IPS-18a (cell line): ENCODE measurements around the gene PSMA5.

Source experiments
- H3K27ac ChIP-seq: one replicate; pipeline ENCODE4 v1.5.1; 2013; ENCODE audit warnings: low read length
- H3K27me3 ChIP-seq: one replicate; pipeline ENCODE4 v1.6.1; 2013; ENCODE audit warnings: mild to moderate bottlenecking, low read length; ENCODE audit not compliant: control insufficient read depth, insufficient read depth
- H3K36me3 ChIP-seq: one replicate; pipeline ENCODE4 v1.6.1; 2013; ENCODE audit warnings: low read depth, low read length; ENCODE audit not compliant: control insufficient read depth
- H3K4me1 ChIP-seq: one replicate; pipeline ENCODE4 v1.6.1; 2013; ENCODE audit warnings: low read depth, low read length; ENCODE audit not compliant: control insufficient read depth
- H3K4me3 ChIP-seq: one replicate; pipeline ENCODE4 v1.5.1; 2013; ENCODE audit warnings: low read length
- H3K9ac ChIP-seq: one replicate; pipeline ENCODE4 v1.6.1; 2013; ENCODE audit warnings: mild to moderate bottlenecking, low read length, moderate library complexity
- H3K9me3 ChIP-seq: one replicate; pipeline ENCODE4 v1.6.1; 2013; ENCODE audit warnings: low read depth, low read length; ENCODE audit not compliant: control insufficient read depth

The PSMA5 gene

GRCh38 chr1:109356505-109356904, 69.7 kb downstream of the PSMA5 start:
- Histone ChIP-seq H3K36me3 (peaks cover 5% of the 10 kb centered on the region), H3K4me3 (no peak overlapping the region), H3K9me3 (no peaks in the 10 kb centered on the region), H3K27ac (no peak overlapping the region), H3K27me3 (no peaks in the 10 kb centered on the region), H3K4me1 (peaks cover 6% of the 10 kb centered on the region), H3K9ac (no peak overlapping the region)

DNA sequence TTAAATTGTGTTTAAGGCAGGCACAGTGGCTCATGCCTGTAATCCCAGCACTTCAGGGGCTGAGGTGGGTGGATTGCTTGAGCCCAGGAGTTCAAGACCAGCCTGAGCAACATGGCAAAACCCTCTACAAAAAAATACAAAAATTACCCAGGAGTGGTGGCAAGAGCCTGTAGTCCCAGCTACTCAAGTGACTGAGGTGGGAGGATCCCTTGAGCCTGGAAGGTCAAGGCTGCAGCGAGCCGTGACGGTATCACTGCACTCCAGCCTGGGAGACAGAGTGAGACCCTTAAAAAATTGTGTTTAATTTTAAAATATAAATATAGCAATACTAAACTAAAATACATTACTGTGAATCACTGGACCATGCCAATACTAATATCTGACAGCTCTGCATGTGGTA, 71.3 kb downstream of the PSMA5 start:
- H3K36me3 ChIP-seq, result peaks cover 16% of the 10 kb centered on the region
- no peak overlapping the region for H3K9ac ChIP-seq
- H3K4me1 ChIP-seq, result no peaks in the 10 kb centered on the region
- no peak overlapping the region for H3K4me3 ChIP-seq
- H3K27me3 ChIP-seq, result no peaks in the 10 kb centered on the region
- no peaks in the 10 kb centered on the region for H3K9me3 ChIP-seq
- no peak overlapping the region for H3K27ac ChIP-seq

DNA sequence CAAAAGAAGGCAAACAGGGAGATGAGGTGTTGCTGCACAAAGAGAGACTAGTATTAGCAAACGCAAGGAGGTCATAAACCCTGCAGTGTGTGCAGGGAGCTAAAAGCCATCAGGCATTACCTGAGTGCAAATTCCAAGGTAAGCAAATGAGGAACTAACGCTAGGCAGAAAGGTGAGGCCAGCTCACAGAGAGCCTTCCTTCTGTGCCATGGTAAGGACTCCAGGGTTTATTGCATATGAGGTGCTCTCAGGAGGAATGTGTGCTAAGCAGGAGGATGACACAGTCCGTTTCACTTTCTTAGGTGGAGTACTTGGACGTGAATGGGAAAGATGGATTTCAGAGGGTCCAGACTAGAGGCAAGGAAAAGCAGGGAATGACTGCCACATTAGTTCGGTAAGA, 74.8 kb downstream of the PSMA5 start:
- Histone ChIP-seq H3K27ac (no peak overlapping the region), H3K9me3 (no peaks in the 10 kb centered on the region), H3K36me3 (peaks cover 30% of the 10 kb centered on the region)

DNA sequence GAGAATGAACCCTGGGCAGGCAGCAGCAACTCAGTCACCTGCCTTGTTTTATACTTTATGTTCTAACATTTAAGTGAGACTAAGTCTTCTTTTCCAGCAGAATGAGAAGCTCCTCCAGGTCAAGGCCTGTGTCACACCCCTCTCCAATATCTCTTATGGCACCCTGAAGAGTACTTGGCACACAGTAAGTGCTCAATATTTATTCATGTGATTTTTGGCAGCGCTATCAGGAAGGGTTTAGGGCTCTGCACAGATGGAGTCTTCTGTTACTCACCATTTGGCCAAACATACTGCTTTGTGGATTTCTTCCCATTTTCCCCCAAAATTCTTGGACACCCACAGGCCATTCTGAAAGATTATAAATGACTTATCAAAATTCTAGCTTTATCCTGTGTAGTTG, 75.6 kb downstream of the PSMA5 start:
- H3K4me3 ChIP-seq, result no peak overlapping the region
- no peaks in the 10 kb centered on the region for H3K9me3 ChIP-seq
- no peaks in the 10 kb centered on the region for H3K27me3 ChIP-seq
- no peak overlapping the region for H3K27ac ChIP-seq
- no peaks in the 10 kb centered on the region for H3K4me1 ChIP-seq
- no peak overlapping the region for H3K9ac ChIP-seq
- peaks cover 30% of the 10 kb centered on the region for H3K36me3 ChIP-seq

More for the DNA sequence above, 74.8 kb downstream of the PSMA5 start:
- H3K27me3 ChIP-seq, result no peaks in the 10 kb centered on the region
- no peak overlapping the region for H3K4me3 ChIP-seq
- no peak overlapping the region for H3K9ac ChIP-seq
- H3K4me1 ChIP-seq, result no peaks in the 10 kb centered on the region

- Histone ChIP-seq H3K27me3 (no peaks in the 10 kb centered on the region), H3K27ac (no peak overlapping the region), H3K36me3 (peaks cover 35% of the 10 kb centered on the region), H3K9me3 (no peaks in the 10 kb centered on the region), H3K4me1 (no peaks in the 10 kb centered on the region), H3K9ac (no peak overlapping the region), H3K4me3 (no peak overlapping the region)
Measured at GRCh38 chr1:109350182-109350581, 76.1 kb downstream of the PSMA5 start.
